ENCODE data around the gene ZBTB17. TPM values are rescaled to one million over a fixed set of nuclear protein-coding genes. Genes with fewer than 3 reads are reported as not detected.

Gene ZBTB17
- total and polyA plus RNA-seq, 2 experiments from 2014 or later: 21.9 to 26.6 TPM

- Histone ChIP-seq H3K27ac (ENCODE audit: low read depth) (no peak overlapping the region), H3K27me3 (ENCODE audit: insufficient read depth) (no peaks in the 10 kb centered on the region), H3F3A (replicated peaks; ENCODE audit: low read depth) (peaks cover 2% of the 10 kb centered on the region; the same call in 1 of the 2 replicates), H4K20me1 (replicated peaks; ENCODE audit: insufficient read depth) (peaks cover 10% of the 10 kb centered on the region), H3K4me1 (ENCODE audit: insufficient read depth) (no peaks in the 10 kb centered on the region), H3K9me2 (ENCODE audit: insufficient read depth) (no peaks in the 10 kb centered on the region), H3K36me3 (ENCODE audit: insufficient read depth) (peaks cover 23% of the 10 kb centered on the region), H3K4me2 (no peak overlapping the region), H3K4me3 (no peak overlapping the region), H3K79me2 (replicated peaks; ENCODE audit: insufficient read depth) (no peaks in the 10 kb centered on the region), H2AFZ (no peak overlapping the region)
- no peaks in the 10 kb centered on the region for H3K9me3 Mint-ChIP-seq
- H3K4me1 Mint-ChIP-seq: no peaks in the 10 kb centered on the region
- no peak overlapping the region for H3K4me3 Mint-ChIP-seq
- TF ChIP-seq POLR2AphosphoS5 (IDR thresholded peaks at IDR 0.05; ENCODE audit: low read depth): no peak
- no peak for TF ChIP-seq ETS1 (IDR thresholded peaks at IDR 0.05)
- TF ChIP-seq EZH2phosphoT487 (IDR thresholded peaks at IDR 0.05; ENCODE audit: unreplicated experiment): no peak
- TF ChIP-seq ZNF331 (CRISPR knock-in tag; IDR thresholded peaks at IDR 0.05; ENCODE audit: low read depth): no peak
- no peak for TF ChIP-seq ZNF462 (CRISPR knock-in tag; IDR thresholded peaks at IDR 0.05)
- no peak for TF ChIP-seq ZNF114 (CRISPR knock-in tag; IDR thresholded peaks at IDR 0.05)
- no peak for TF ChIP-seq REST (IDR thresholded peaks at IDR 0.05; ENCODE audit: unreplicated experiment)
- no peak for ATAC-seq
- peaks cover 81% of the 10 kb centered on the region for H3K36me3 Mint-ChIP-seq (ENCODE audit: low read depth)
- H3K27me3 Mint-ChIP-seq (ENCODE audit: insufficient read depth, low read depth, poor library complexity): peaks cover 11% of the 10 kb centered on the region
- DNase-seq (ENCODE audit: low spot score): no peak
- H3K27ac Mint-ChIP-seq: no peak overlapping the region
Observed at GRCh38 chr1:15931401-15931800, 44.5 kb downstream of the ZBTB17 start.

All from GM23338 (cell line).